Measurements from ENCODE around the gene RNF126. TPM values are rescaled to one million over a fixed set of nuclear protein-coding genes. Genes with fewer than 3 reads are reported as not detected.
"Not testable (repeated sequence)": the region's sequence is repeated elsewhere in the genome, so short reads cannot be mapped to it uniquely, and the experiment has no call there.

RNF126 gene
- total RNA-seq, 1 donor from 2014 or later = 41.6 TPM

GRCh38 chr19:633786-634639 lies 29.0 kb downstream of the RNF126 start:
- DNase-seq (ENCODE audit: low spot score in 2 of 2, unreplicated experiment in 2 of 2) = no peak
- peaks cover 7% of the 10 kb centered on the region for H3K4me1 Mint-ChIP-seq
- TF ChIP-seq CTCF (IDR thresholded peaks at IDR 0.05; ENCODE audit: unreplicated experiment) = no peak
- H3K9me3 Mint-ChIP-seq = no peaks in the 10 kb centered on the region
- peaks cover 20% of the 10 kb centered on the region for H3K27me3 Mint-ChIP-seq (ENCODE audit: low read depth)
- H3K36me3 Mint-ChIP-seq = peaks cover 9% of the 10 kb centered on the region
- peak overlapping the region; percentile 91 for H3K27ac Mint-ChIP-seq
- peak overlapping the region; percentile 87 for H3K4me3 Mint-ChIP-seq

- peak within 1 kb of the TSS; percentile 93 for H3K27ac Mint-ChIP-seq
- peak within 1 kb of the TSS; percentile 87 for H3K4me3 Mint-ChIP-seq
- H3K9me3 Mint-ChIP-seq = no peaks in the 10 kb centered on the region
- peaks cover 13% of the 10 kb centered on the region for H3K36me3 Mint-ChIP-seq
- DNase-seq (ENCODE audit: low spot score in 2 of 2, unreplicated experiment in 2 of 2) = peak; percentile 93 to 97
- peaks cover 7% of the 10 kb centered on the region for H3K4me1 Mint-ChIP-seq
- no peak for TF ChIP-seq CTCF (IDR thresholded peaks at IDR 0.05; ENCODE audit: unreplicated experiment)
- H3K27me3 Mint-ChIP-seq (ENCODE audit: low read depth) = peaks cover 12% of the 10 kb centered on the region
Measured at GRCh38 chr19:633068-633785, 29.8 kb downstream of the RNF126 start, which contains the start of gene POLRMT. POLRMT (minus strand) TSS chr19:633537; CDS start chr19:633512, 25 bp downstream.

- no peaks in the 10 kb centered on the region for H3K9me3 Mint-ChIP-seq
- TF ChIP-seq CTCF (IDR thresholded peaks at IDR 0.05; ENCODE audit: unreplicated experiment) = no peak
- peak in 1 of 2 experiments; percentile 68 for DNase-seq (ENCODE audit: low spot score in 2 of 2, unreplicated experiment in 2 of 2)
- peak overlapping the region; percentile 93 for H3K27ac Mint-ChIP-seq
- peaks cover 6% of the 10 kb centered on the region for H3K27me3 Mint-ChIP-seq (ENCODE audit: low read depth)
- H3K4me1 Mint-ChIP-seq = peaks cover 7% of the 10 kb centered on the region
- H3K36me3 Mint-ChIP-seq = peaks cover 15% of the 10 kb centered on the region
- peak overlapping the region; percentile 87 for H3K4me3 Mint-ChIP-seq
Measured at GRCh38 chr19:632579-633067, 30.4 kb downstream of the RNF126 start.

- peaks cover 19% of the 10 kb centered on the region for H3K36me3 Mint-ChIP-seq
- H3K9me3 Mint-ChIP-seq = no peaks in the 10 kb centered on the region
- H3K27ac Mint-ChIP-seq = no peak overlapping the region
- H3K27me3 Mint-ChIP-seq (ENCODE audit: low read depth) = no peaks in the 10 kb centered on the region
- peaks cover 7% of the 10 kb centered on the region for H3K4me1 Mint-ChIP-seq
- no peak for TF ChIP-seq CTCF (IDR thresholded peaks at IDR 0.05; ENCODE audit: unreplicated experiment)
- no peak overlapping the region for H3K4me3 Mint-ChIP-seq
- no peak for DNase-seq (ENCODE audit: low spot score in 2 of 2, unreplicated experiment in 2 of 2)
Measured at GRCh38 chr19:629961-630714, 32.9 kb downstream of the RNF126 start.

GRCh38 chr19:629515-629914 lies 33.5 kb downstream of the RNF126 start:
- not testable (repeated sequence) for H3K9me3 Mint-ChIP-seq; H3K4me3 Mint-ChIP-seq; H3K27ac Mint-ChIP-seq; DNase-seq (ENCODE audit: low spot score in 2 of 2, unreplicated experiment in 2 of 2); H3K27me3 Mint-ChIP-seq (ENCODE audit: low read depth); H3K4me1 Mint-ChIP-seq
- H3K36me3 Mint-ChIP-seq = peaks cover 19% of the 10 kb centered on the region

Measured in mesothelial cell of epicardium (in vitro differentiated cells).